ENCODE data around the gene PRDX2. TPM values are rescaled to one million over a fixed set of nuclear protein-coding genes. Genes with fewer than 3 reads are reported as not detected.

Gene PRDX2
- total RNA-seq, 4 donors from 2014 or later: 129 to 182 (median 163) TPM

- 88 to 94% methylated on average over 6 of the region's 6 CpGs for WGBS, 2 donors
- no peaks in the 10 kb centered on the region for H3K27me3 ChIP-seq
- peaks cover 0 to 12% (median 9%) of the 10 kb centered on the region in 4 donors for H3K4me1 ChIP-seq
- H3K9me3 ChIP-seq: no peaks in the 10 kb centered on the region
- no peak overlapping the region for H3K27ac ChIP-seq
- H3K4me3 ChIP-seq: no peak overlapping the region
- DNase-seq (ENCODE audit: low spot score in 2 of 2): no peak
- peaks cover 0 to 17% (median 0%) of the 10 kb centered on the region in 3 donors for H3K36me3 ChIP-seq
- TF ChIP-seq EP300 (IDR thresholded peaks at IDR 0.05) (no peak), POLR2A (IDR thresholded peaks at IDR 0.05) (no peak), CTCF (IDR thresholded peaks at IDR 0.05) (no peak)
Measured at GRCh38 chr19:12759686-12760085, 41.9 kb downstream of the PRDX2 start.

- H3K4me1 ChIP-seq: peaks cover 0 to 12% (median 9%) of the 10 kb centered on the region in 4 donors
- peaks cover 0 to 10% of the 10 kb centered on the region in 2 donors for H3K27me3 ChIP-seq
- H3K27ac ChIP-seq: peak overlapping the region in 2 of 4 donors; percentile 20 to 25
- peaks cover 0 to under 1% (median 0%) of the 10 kb centered on the region in 3 donors for H3K36me3 ChIP-seq
- 17 to 20% methylated on average over 19 to 21 of the region's 60 CpGs for WGBS, 2 donors
- no peaks in the 10 kb centered on the region for H3K9me3 ChIP-seq
- TF ChIP-seq EP300 (IDR thresholded peaks at IDR 0.05) (no peak), CTCF (IDR thresholded peaks at IDR 0.05) (peak; percentile 77 to 92 (median 87))
- DNase-seq (ENCODE audit: low spot score in 2 of 2): no peak
- peak overlapping the region in 3 of 4 donors; percentile 4 to 43 (median 43) for H3K4me3 ChIP-seq
Measured at GRCh38 chr19:12757544-12758274, 43.9 kb downstream of the PRDX2 start.

GRCh38 chr19:12756150-12756883, 45.3 kb downstream of the PRDX2 start:
- H3K4me3 ChIP-seq: no peak overlapping the region
- WGBS, 2 donors: 89 to 91% methylated on average over 18 to 19 of the region's 19 CpGs
- no peak for DNase-seq (ENCODE audit: low spot score in 2 of 2)

GRCh38 chr19:12754465-12755196, 47.0 kb downstream of the PRDX2 start:
- Histone ChIP-seq H3K4me1 (peaks cover 0 to 26% (median 9%) of the 10 kb centered on the region in 4 donors), H3K27ac (no peak overlapping the region), H3K9me3 (no peaks in the 10 kb centered on the region), H3K36me3 (no peaks in the 10 kb centered on the region), H3K4me3 (no peak overlapping the region), H3K27me3 (peaks cover 0 to 36% of the 10 kb centered on the region in 2 donors)
- TF ChIP-seq CTCF (IDR thresholded peaks at IDR 0.05) (no peak), EP300 (IDR thresholded peaks at IDR 0.05) (no peak), POLR2A (IDR thresholded peaks at IDR 0.05) (no peak)
- WGBS, 2 donors: 77 to 79% methylated on average over 24 to 50 of the region's 50 CpGs
- no peak for DNase-seq (ENCODE audit: low spot score in 2 of 2)

More at GRCh38 chr19:12756150-12756883, 45.3 kb downstream of the PRDX2 start:
- TF ChIP-seq EP300 (IDR thresholded peaks at IDR 0.05) (no peak), POLR2A (IDR thresholded peaks at IDR 0.05) (no peak), CTCF (IDR thresholded peaks at IDR 0.05) (no peak)
- Histone ChIP-seq H3K9me3 (no peaks in the 10 kb centered on the region), H3K27ac (no peak overlapping the region), H3K4me1 (peaks cover 0 to 12% (median 9%) of the 10 kb centered on the region in 4 donors), H3K27me3 (peaks cover 0 to 22% of the 10 kb centered on the region in 2 donors), H3K36me3 (no peaks in the 10 kb centered on the region)

Data from tibial nerve (tissue), 4 donors.